Keratinocyte (primary cell): ENCODE results near the gene DOCK11. TPM values are rescaled to one million over a fixed set of nuclear protein-coding genes. Genes with fewer than 3 reads are reported as not detected.

ENCODE experiments used
- DNase-seq: peaks from one replicate; pipeline ENCODE4 v3.0.0-alpha.2; 2011; ENCODE audit warnings: low read depth, missing footprints, low spot score
- FAIRE-seq: peaks from 2 replicates; lab custom pipeline; 2011; peaks lifted over from hg19 to GRCh38; lab: Jason Lieb, UNC
- H2AFZ ChIP-seq: 2 replicates; pipeline ENCODE4 v1.6.0; 2012; ENCODE audit warnings: low read length, control low read depth, inconsistent platforms; ENCODE audit not compliant: control insufficient read depth
- H3K27ac ChIP-seq: 2 replicates; pipeline ENCODE4 v1.5.1; 2011; ENCODE audit warnings: low read length; ENCODE audit not compliant: control insufficient read depth, insufficient read depth
- H3K27me3 ChIP-seq: 3 replicates; pipeline ENCODE4 v1.6.0; 2011; ENCODE audit warnings: low read length; ENCODE audit not compliant: control insufficient read depth, insufficient read depth; ENCODE audit errors: extremely low read depth
- H3K36me3 ChIP-seq, 2 experiments: 2 replicates in 1 of 2; 3 replicates in 1 of 2; pipeline ENCODE4 v1.5.1; 2011; ENCODE audit warnings: low read length in 2 of 2, mild to moderate bottlenecking in 1 of 2; ENCODE audit not compliant: control insufficient read depth in 2 of 2, insufficient read depth in 2 of 2; ENCODE audit errors: extremely low read depth in 1 of 2
- H3K4me1 ChIP-seq: 3 replicates; pipeline ENCODE4 v1.5.1; 2011; ENCODE audit warnings: low read length; ENCODE audit not compliant: control insufficient read depth, insufficient read depth; ENCODE audit errors: extremely low read depth
- H3K4me2 ChIP-seq: 3 replicates; pipeline ENCODE4 v1.6.0; 2011; ENCODE audit warnings: low read depth, low read length; ENCODE audit not compliant: control insufficient read depth, insufficient read depth; ENCODE audit errors: extremely low read depth
- H3K4me3 ChIP-seq, 3 experiments: fragments of 200-600 bp in 1 of 3; sonication (generic) in 1 of 3; 2 replicates in 2 of 3; 3 replicates in 1 of 3; pipeline ENCODE4 v1.5.1; 2011 to 2016; ENCODE audit warnings: low read length in 3 of 3, mild to moderate bottlenecking in 3 of 3, control low read depth in 2 of 3, inconsistent platforms in 1 of 3, low read depth in 1 of 3, mixed read lengths in 1 of 3, mixed run types in 1 of 3, moderate library complexity in 1 of 3; ENCODE audit not compliant: control insufficient read depth in 2 of 3, insufficient read depth in 2 of 3; ENCODE audit errors: extremely low read depth in 1 of 3
- H3K79me2 ChIP-seq: 2 replicates; pipeline ENCODE4 v1.6.0; 2012; ENCODE audit warnings: low read length; ENCODE audit not compliant: control insufficient read depth, insufficient read depth
- H3K9ac ChIP-seq: 3 replicates; pipeline ENCODE4 v1.6.0; 2011; ENCODE audit warnings: low read length; ENCODE audit not compliant: control insufficient read depth, insufficient read depth; ENCODE audit errors: extremely low read depth
- H3K9me1 ChIP-seq: 3 replicates; pipeline ENCODE4 v1.6.0; 2011; ENCODE audit warnings: low read length; ENCODE audit not compliant: control insufficient read depth, insufficient read depth; ENCODE audit errors: extremely low read depth
- H3K9me3 ChIP-seq: 2 replicates; pipeline ENCODE4 v1.5.1; 2012; ENCODE audit warnings: low read depth, low read length; ENCODE audit not compliant: control insufficient read depth
- H4K20me1 ChIP-seq: 3 replicates; pipeline ENCODE4 v1.6.0; 2011; ENCODE audit warnings: low read length; ENCODE audit not compliant: control insufficient read depth, insufficient read depth; ENCODE audit errors: extremely low read depth
- EZH2 ChIP-seq: IDR thresholded peaks from one replicate; pipeline ENCODE4 v1.6.1; 2012; ENCODE audit warnings: inconsistent platforms, mild to moderate bottlenecking, low read length, moderate library complexity
- dilution Hi-C: fragments of 300-500 bp; cut with MboI; formaldehyde crosslinking; loops from one replicate; pipeline ENCODE4 v1.7.0; 2020; ENCODE audit warnings: low sequenced_read_pairs; ENCODE audit not compliant: extremely low pct_ligation_motif_present
- polyA plus RNA-seq, 5 experiments: library from polyadenylated mRNA; depleted of rRNA in 3 of 5; stranded (reverse) in 3 of 5; stranded (forward) in 1 of 5; unstranded in 1 of 5; fragments of >200 nt; gene quantifications; 1 replicate in 1 of 5; 2 replicates in 3 of 5; 3 replicates in 1 of 5; pipeline versions ENCODE4 v1.2.1 to v1.2.3, GENCODE V29; 2011 to 2012; ENCODE audit warnings: missing spikeins in 2 of 5, low read depth in 1 of 5, low replicate concordance in 1 of 5
- TF ChIP-seq, protein P1 (sequence below), 3 experiments: IDR thresholded peaks in 1 of 3; conservative IDR thresholded peaks in 1 of 3; optimal IDR thresholded peaks in 1 of 3; 2 replicates in 2 of 3; 3 replicates in 1 of 3; pipeline versions ENCODE3 to v1.5.1; 2011; ENCODE audit warnings: low read length in 3 of 3, mild to moderate bottlenecking in 3 of 3, moderate library complexity in 2 of 3, control low read depth in 1 of 3, inconsistent platforms in 1 of 3; ENCODE audit not compliant: insufficient read depth in 2 of 3; ENCODE audit errors: extremely low read depth in 1 of 3

The DOCK11 gene
- polyA plus RNA-seq, 1 donor (not counting 4 experiments of a cell fraction or from before 2014, with no cell fraction given): 4.6 TPM

DNA sequence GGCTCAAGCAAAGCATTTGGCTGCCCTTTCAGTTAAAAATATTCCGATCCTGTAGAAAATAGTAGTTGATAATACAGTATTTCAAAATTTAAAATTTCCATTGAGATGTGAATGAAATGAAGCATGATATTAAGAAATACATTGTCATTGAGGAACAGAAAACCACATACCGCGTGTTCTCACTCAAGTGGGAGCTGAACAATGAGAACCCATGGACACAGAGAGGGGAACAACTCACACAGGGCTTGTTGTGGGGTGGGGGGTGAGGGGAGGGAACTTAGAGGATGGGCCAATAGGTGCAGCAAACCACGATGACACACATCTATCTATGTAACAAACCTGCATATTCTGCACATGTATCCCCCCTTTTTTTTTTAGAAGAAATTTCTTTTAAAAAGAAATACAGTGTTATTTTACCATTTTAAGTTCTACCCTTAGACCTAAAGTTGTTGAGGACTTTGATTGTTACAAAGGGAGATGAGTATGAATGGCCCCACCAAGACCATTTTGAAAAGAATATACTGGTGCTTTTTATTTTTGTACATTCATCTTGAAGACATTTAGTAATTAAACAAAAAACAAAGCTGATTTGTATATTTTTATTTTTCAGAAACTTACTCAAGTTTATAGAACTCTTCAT is 179.8 kb downstream of the DOCK11 start:
- H3K27me3 ChIP-seq: no peaks in the 10 kb centered on the region
- H3K9me3 ChIP-seq: no peaks in the 10 kb centered on the region
- no peak overlapping the region for H3K4me3 ChIP-seq
- no peak for TF ChIP-seq EZH2
- TF ChIP-seq, protein P1, sequence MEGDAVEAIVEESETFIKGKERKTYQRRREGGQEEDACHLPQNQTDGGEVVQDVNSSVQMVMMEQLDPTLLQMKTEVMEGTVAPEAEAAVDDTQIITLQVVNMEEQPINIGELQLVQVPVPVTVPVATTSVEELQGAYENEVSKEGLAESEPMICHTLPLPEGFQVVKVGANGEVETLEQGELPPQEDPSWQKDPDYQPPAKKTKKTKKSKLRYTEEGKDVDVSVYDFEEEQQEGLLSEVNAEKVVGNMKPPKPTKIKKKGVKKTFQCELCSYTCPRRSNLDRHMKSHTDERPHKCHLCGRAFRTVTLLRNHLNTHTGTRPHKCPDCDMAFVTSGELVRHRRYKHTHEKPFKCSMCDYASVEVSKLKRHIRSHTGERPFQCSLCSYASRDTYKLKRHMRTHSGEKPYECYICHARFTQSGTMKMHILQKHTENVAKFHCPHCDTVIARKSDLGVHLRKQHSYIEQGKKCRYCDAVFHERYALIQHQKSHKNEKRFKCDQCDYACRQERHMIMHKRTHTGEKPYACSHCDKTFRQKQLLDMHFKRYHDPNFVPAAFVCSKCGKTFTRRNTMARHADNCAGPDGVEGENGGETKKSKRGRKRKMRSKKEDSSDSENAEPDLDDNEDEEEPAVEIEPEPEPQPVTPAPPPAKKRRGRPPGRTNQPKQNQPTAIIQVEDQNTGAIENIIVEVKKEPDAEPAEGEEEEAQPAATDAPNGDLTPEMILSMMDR (optimal IDR thresholded peaks at IDR 0.05 in 1 of 3, IDR thresholded peaks at IDR 0.05 in 1 of 3, conservative IDR thresholded peaks at IDR 0.05 in 1 of 3; ENCODE audit: extremely low read depth in 1 of 3, insufficient read depth in 2 of 3, low read length in 3 of 3): no peak
- H3K27ac ChIP-seq: no peak overlapping the region
- dilution Hi-C loops: no loop called here
- H2AFZ ChIP-seq: no peak overlapping the region
- H4K20me1 ChIP-seq: no peaks in the 10 kb centered on the region
- no peaks in the 10 kb centered on the region for H3K4me1 ChIP-seq
- H3K4me2 ChIP-seq: no peak overlapping the region
- FAIRE-seq (no peak), DNase-seq (no peak)
- H3K36me3 ChIP-seq: no peaks in the 10 kb centered on the region
- H3K79me2 ChIP-seq: no peaks in the 10 kb centered on the region
- no peaks in the 10 kb centered on the region for H3K9me1 ChIP-seq
- no peak overlapping the region for H3K9ac ChIP-seq

DNA sequence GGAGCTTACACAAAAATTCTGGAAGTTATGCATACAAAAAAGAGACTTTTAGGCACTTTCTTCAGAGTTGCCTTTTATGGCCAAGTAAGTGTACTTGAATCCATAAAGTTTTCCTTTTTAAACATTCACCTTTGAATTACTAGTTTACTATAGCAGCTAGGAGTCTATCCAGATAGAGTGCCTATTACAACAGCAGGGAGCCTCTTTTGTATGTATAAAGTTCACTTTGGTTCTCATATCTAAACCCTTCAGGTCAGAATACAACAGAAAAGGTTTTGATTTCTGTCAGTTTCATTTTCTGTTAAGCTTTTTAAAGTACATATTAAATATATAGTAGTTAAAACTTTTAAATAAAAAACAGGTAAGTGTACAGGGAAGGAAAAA is 180.3 kb downstream of the DOCK11 start:
- TF ChIP-seq, protein P1 (optimal IDR thresholded peaks at IDR 0.05 in 1 of 3, IDR thresholded peaks at IDR 0.05 in 1 of 3, conservative IDR thresholded peaks at IDR 0.05 in 1 of 3; ENCODE audit: extremely low read depth in 1 of 3, insufficient read depth in 2 of 3, low read length in 3 of 3): no peak
- no peak for TF ChIP-seq EZH2
- H3K9ac ChIP-seq: no peak overlapping the region
- H3K27me3 ChIP-seq: no peaks in the 10 kb centered on the region
- no peak overlapping the region for H3K4me3 ChIP-seq
- no peaks in the 10 kb centered on the region for H3K9me3 ChIP-seq
- H3K36me3 ChIP-seq: no peaks in the 10 kb centered on the region
- H3K4me1 ChIP-seq: no peaks in the 10 kb centered on the region
- no peaks in the 10 kb centered on the region for H4K20me1 ChIP-seq
- H3K27ac ChIP-seq: no peak overlapping the region
- dilution Hi-C loops: no loop called here
- DNase-seq (no peak), FAIRE-seq (no peak)
- H3K4me2 ChIP-seq: no peak overlapping the region
- H3K79me2 ChIP-seq: no peaks in the 10 kb centered on the region
- H2AFZ ChIP-seq: no peak overlapping the region
- no peaks in the 10 kb centered on the region for H3K9me1 ChIP-seq
